Spleen (tissue), 7 donors: ENCODE data around the gene HSPA12A.

ENCODE experiments used
- CTCF ChIP-seq, 11 experiments: fragments of 200-600 bp in 7 of 11; fragments of 450-650 bp in 4 of 11; sonication (generic) in 4 of 11; IDR thresholded peaks in 8 of 11; conservative IDR thresholded peaks in 3 of 11; 1 replicate in 7 of 11; 2 replicates in 4 of 11; pipeline versions ENCODE4 v1.4.0 to v1.8.0; 2016 to 2021; ENCODE audit warnings: antibody characterized with exemption in 11 of 11, inconsistent platforms in 4 of 11, mild to moderate bottlenecking in 1 of 11
- POLR2A ChIP-seq, 3 donors: fragments of 450-650 bp; IDR thresholded peaks; one replicate each; pipeline ENCODE4 v1.5.1; 2017; ENCODE audit warnings: antibody characterized with exemption in 3 of 3, mild to moderate bottlenecking in 1 of 3
- POLR2AphosphoS5 ChIP-seq, 3 donors: sonication (generic); formaldehyde crosslinking; IDR thresholded peaks; one replicate each; pipeline ENCODE4 v1.5.1; 2017; ENCODE audit warnings: antibody characterized with exemption in 3 of 3
- donor health status: DM: no; HTN: no; CAD: no; lungs with moderate emphysema.
- donor health status: DM: no; HTN: no; CAD: no.
- donor health status: DM: no; HTN: no; CAD: no.

DNA sequence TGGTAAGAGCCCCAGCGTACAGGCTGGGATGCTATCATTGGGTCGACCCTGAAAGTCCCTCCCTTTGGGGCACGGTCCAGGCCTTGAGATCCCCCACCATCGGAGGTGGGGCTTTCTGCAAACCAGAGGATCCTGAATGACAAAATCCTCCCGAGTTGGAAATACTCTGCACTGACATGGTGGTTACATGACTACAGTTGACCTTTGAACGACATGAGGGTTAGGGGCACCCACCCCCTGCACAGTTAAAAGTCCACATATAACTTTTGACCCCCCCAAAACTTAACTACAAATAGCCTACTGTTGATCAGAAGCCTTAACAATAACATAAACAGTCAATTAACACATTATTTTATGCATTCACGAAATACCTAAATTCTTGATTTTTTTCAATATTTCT lies 13.1 kb downstream of the HSPA12A start:
- no peak for TF ChIP-seq CTCF (IDR thresholded peaks at IDR 0.05 in 8 of 11, conservative IDR thresholded peaks at IDR 0.05 in 3 of 11)
- no peak for TF ChIP-seq POLR2AphosphoS5 (IDR thresholded peaks at IDR 0.05)
- TF ChIP-seq POLR2A (IDR thresholded peaks at IDR 0.05): no peak
